Activated CD4-positive, alpha-beta T cell treated with anti-CD3 and anti-CD28 coated beads, Interleukin-2, amount 50 U/mL, for 16 hours (primary cell): ENCODE measurements around the gene ROBO1.
"Not testable (repeated sequence)": the region's sequence is repeated elsewhere in the genome, so short reads cannot be mapped to it uniquely, and the experiment has no call there.

ENCODE experiments used
- DNase-seq: peaks from one replicate; pipeline ENCODE4 v3.0.0-alpha.2; 2020

ROBO1 gene

DNA sequence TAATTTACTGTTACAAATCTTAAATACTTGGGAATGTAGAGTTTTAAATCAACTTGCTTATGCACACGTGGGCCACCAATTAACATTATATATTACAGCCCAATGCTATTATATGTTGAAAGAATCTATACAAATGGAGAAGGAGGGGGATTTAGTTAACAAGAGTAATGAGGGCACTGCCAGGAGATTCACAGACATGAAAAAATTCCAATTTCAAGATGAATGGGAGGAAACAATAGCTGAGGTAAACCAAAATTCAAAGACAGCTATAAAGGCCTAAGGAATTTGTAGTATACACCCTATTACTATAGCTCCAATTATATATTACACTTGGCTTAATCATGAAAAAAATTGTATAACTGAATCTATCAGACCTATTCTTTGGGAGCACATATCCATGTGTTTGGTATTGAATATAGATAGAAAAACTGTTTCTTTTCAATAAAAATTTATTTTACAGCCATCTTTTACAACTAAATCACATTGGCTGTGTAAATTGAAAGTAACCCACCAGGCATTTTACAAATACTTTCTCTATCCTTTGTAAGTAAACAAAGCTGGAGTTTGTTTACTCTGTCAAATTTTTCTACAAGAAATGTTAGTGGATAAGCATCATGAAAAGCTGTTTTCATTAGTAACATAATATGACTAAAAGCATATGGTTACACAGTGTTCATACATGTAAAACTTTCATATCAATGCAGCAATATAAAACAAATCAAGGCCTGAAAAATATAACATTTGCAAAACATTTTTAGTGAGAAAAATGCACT, 1045.8 kb downstream of the ROBO1 start:
- no peak for DNase-seq

DNA sequence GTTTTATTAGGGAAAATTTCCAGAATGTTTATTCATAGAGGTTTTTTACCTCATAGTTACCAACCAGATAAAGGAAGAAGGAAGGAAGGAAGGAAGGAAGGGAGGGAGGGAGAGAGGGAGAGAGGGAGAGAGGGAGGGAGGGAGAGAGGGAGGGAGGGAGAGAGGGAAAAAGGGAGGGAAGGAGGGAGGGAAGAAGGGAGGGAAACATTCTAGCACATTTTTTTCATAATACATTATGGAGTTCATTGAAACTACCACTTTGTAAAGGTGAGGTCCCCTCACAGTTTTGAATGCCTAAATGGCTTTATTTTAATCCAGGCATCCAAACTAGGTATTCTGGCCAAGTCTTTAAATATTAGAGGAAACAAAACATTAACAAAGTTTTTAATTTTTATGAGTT, 1049.1 kb downstream of the ROBO1 start:
- no peak for DNase-seq

DNA sequence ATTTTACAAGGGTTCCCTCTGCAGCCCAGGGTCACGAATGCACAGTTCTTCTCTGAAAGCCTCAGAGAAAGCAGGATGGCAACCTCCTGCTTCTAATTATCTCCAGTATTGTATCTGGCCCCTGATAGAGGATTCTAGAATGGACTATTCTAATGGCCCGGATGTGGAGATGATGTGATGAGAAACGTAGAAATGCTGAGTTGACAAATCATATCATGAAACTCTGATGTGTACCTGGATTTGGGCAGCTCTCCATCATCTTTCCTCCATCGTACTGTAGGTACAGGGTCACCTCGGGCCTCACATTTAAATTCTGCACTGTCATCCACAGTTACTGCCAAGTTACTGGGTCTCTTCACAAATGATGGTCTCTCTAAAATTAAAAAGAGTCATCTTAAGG, 1050.8 kb downstream of the ROBO1 start:
- no peak for DNase-seq

DNA sequence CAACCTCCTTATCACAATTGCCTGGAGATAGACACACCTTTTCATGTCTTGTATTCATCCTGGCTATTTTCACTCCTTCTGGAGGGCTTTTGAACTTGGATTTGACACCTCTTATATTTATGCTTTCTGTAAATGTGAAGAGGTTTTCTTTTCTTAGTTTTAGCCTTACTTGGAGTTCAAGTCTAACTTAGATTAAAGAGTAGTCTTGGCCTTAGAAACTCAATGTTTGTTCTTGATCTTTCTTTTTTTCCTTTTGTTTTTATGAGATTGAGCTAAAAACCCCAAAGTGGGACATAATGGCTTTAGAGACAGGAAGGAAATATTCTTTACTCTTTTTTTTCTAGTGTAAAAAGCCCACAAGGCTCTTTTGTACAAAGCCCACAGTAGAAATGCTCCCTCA, 1054.9 kb downstream of the ROBO1 start:
- no peak for DNase-seq

DNA sequence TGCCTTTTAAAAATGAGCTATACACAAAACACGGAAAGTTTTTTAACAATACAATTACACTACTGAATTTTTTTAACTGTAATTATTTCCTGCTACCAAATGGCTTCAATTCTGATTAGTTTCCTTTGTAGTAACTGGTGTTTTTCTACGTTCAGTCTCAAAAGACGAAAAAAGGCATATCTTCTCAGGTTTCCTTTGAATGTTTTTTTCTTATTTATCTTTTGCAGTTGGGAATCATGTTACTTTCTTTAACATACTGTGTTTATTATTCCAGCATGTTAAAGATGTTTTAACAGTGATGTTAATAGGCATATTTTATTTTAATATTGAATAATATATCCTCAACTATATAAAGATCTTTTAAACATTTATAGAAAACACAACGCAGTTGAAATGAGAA, 1055.5 kb downstream of the ROBO1 start:
- DNase-seq, result no peak

DNA sequence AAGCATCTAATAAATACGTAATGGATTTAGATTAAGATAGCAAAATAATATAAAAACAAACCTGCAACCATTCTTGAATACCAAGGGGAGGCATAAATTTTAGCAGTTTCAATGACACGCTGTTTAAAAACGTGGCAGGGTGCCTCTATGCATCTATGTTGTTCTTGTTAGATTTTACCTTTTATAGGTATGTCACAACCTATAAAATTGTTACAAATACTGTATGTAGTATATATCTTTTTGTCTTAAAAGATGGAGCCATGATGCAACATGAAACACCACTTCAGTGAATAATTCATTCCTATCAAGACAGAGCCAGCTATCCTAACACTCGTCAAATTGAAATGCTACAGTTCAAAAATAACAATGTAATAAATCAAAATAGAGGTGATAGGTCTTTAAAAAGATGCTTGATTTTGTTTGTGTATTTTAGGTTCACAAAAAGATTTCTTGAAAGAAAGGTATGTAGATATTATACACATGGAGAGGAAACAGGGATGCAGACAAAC, 1059.2 kb downstream of the ROBO1 start:
- DNase-seq, result no peak

DNA sequence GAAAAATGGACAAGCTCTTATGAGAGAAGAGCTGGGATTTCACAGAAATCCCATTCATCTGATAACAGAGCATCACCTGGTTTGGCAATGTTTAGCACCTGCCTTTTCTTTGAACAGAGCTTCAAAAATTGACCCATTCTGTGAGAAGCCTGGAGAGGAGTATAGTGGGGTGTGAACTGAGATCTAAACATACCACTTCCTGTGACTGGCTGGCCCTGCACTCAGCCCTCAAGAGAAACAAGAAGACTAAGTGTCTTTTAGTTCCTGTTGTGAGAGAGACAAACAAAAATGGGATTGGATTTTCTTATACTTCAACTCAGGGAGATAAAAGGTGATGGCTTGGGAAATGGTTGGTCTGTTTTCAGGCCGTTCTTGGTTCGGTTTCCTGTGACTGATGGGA, 1060.2 kb downstream of the ROBO1 start:
- DNase-seq, result no peak

DNA sequence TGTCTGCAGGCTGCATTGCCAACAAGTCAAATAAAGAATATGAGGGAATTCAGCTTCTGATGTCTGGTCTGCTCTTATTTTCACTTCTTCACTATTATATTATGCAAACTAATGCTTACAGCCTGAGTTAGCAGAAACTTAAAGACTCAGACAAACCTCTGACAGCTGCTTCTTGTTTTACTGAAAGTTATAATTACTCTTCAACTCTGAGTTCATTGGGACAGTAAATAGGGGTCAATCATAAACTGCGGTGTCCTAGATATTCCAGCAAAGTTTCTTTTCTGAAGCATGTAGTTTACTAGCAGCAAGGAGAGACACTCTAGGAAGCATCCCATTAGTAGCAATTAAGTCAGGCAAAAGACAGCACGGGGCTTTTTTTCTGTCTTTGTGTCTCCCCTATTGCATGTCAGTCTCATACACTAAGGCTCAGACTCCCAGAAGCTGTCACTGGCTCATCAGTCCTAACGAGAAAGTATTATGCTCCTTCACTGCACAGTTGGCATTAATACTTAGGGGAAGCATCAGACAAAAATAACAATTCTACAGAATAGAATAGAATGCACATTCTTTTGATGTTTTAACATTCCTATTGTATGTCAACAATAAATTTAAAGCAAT, 1060.8 kb downstream of the ROBO1 start:
- DNase-seq, result no peak

DNA sequence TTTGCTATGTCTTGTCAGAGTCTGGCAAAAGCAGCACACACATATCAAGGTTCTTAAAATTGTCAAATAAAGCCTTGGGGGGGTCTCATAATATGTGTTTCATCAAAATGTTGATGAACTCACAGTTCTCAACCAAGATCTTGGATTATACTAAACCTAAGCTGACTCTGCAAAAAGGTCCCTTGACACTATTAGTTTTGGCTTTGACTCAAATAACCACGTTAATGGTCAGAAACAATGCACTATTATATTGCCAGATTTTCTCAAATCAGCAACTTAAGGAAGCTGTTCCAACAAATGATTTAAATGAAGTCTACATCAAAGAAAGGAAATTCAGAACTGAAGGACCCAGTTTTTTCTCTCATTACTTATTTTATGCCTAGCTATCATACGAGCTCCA, 1063.9 kb downstream of the ROBO1 start:
- DNase-seq, result no peak

DNA sequence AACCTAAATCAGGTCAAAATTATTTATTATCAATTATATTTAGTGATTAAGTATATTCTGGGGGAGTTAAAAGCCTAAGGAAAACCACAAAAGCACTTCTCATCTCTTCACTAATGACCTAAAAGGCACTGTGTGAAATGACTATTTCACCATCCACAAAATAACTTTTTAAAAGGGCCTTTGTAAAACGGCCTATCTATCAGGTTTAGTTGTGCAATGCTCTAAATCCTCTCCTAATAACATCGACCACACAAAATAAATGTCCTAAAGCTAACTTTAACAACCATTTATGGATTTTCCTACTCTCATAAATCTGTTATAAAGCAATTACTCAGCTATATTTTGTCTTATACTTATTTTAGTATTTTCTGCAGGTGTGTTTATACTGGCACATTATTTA, 1066.3 kb downstream of the ROBO1 start:
- DNase-seq, result no peak

DNA sequence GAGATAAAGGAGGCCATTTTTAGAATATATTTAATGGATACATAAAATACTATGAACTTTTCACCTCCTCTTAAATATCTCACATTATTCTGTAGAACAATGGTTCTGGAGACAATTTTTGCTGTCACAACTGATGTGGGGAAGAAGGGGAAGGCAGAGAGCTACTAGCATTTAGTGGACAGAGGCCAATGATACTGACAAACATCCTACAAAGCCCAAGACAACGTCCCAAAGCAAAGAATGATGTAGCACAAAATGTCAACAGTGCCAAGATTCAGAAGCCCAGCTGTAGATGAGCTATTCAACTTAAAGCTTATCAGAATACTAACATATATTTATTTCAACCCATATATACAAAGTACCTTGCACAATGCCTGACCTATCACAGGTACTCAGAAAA, 1069.4 kb downstream of the ROBO1 start:
- DNase-seq, result no peak

DNA sequence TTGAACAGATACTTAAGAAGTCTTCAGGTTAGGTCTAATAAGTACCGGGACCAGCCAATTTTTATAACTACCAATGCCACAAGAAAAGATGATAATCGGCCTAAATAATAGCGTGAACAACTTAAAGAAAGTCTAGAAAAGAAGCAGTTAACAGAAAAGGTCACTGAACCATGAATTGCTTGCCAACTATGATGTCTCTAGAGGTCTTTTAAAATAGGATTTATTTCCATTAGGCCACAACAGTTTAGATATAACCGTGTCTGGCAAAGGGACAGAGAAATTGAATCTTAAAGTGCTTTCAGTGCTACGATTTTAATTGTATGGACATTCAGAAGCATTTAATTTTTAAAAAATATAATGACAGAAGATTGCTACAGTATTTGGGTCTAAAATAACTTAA, 1070.4 kb downstream of the ROBO1 start:
- DNase-seq, result no peak

DNA sequence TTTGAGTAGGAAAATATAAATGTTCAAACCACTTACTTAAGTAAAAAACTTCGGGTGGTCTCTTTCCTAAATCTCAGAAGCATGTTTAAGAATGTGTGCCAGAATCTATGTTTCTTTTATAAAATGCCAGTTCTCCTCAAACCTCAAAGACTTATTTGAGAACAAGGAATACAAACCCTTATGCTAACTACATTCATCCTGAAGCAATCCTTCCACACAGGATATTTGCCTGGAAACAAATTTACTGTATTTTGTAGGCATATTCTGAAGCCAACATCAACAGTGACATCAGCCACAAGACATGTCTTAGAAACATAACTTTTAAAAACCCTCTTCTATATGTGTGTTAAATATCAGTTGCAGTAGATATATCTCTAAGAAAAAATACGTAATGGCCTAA, 1077.0 kb downstream of the ROBO1 start:
- no peak for DNase-seq

DNA sequence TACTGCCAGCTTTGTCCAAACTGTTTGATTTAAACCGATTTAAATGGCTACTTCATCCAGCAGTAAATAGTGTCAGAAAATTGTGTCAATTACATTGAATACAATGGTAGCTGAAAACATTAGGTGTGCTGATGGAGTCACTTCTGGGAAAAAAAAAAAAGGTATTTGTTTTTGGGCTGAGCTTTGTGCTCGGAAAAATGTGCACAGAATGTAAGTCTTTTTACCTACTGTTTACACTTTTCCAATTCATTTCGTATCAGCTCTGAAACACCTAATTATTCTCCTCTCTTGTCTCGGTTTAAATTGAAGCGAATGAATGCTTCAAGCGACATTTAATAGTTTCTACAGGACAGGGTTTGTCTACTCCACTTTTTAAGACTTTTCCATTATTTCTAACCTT, 1078.4 kb downstream of the ROBO1 start:
- DNase-seq, result no peak

DNA sequence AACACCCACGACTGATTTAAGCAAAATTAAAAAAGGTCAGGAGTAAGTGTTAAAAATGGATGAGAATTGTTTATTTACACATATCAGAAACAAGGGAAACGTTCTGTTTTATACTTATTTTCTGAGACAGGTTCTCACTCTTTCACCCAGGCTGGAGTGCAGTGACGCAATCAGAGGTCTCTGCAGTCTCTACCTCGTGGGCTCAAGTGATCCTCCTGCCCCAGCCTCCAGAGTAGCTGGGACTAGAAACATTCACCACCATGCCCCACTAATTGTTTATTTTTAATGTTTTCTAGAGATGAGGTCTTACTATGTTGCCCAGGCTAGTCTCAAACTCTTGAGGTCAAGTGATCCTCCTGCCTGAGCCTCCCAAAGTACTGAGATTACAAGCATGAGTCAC, 1080.3 kb downstream of the ROBO1 start:
- no peak for DNase-seq

DNA sequence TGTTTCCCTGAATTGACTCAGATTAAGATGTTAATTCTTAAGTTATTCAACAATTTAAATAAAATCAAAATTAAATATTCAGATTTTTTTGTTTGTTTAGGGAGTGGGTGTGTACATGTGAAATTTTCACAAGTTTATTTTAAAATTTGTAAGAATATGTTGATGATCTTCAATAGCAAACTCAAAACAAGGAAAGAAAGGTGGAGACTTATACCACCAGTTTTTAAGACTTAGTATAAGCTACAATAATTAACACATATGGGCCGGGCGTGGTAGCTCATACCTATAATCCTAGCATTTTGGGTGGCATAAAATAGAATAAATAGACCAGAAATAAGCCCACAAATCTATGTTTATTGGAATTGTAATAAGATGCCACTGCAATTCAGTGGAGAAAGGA, 1084.5 kb downstream of the ROBO1 start:
- no peak for DNase-seq

DNA sequence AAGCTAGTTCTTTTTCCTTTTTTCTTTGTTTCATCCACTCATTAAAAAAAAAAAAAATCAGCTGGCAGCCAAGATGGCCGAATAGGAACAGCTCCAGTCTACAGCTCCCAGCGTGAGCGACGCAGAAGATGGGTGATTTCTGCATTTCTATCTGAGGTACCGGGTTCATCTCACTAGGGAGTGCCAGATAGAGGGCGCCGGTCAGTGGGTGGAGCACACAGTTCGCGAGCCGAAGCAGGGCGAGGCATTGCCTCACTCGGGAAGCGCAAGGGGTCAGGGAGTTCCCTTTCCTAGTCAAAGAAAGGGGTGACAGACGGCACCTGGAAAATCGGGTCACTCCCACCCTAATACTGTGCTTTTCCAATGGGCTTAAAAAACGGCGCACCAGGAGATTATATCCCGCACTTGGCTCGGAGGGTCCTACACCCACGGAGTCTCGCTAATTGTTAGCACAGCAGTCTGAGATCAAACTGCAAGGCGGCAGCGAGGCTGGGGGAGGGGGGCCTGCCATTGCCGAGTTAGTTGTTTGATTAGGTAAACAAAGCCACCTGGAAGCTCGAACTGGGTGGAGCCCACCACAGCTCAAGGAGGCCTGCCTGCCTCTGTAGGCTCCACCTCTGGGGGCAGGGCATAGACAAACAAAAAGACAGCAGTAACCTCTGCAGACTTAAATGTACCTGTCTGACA, 1092.5 kb downstream of the ROBO1 start:
- DNase-seq, result not testable (repeated sequence)

DNA sequence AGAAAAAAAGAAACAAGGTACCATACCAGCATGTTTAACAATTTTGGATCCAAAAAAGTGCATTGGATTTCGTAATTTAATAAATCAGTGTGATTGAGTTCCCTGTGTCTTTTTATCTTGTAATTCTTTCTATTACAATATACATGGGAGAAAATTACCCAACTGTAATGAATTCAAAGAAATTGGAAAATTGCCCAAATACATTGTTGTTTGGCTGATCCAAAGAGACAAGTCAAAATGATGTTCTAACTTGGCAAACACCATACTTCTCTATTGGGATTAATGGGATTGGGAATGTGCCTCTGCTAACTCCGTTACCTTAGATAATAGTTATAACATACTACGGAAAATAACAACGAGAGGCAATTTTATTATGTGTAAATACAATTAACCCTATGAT, 1097.1 kb downstream of the ROBO1 start:
- DNase-seq, result no peak

DNA sequence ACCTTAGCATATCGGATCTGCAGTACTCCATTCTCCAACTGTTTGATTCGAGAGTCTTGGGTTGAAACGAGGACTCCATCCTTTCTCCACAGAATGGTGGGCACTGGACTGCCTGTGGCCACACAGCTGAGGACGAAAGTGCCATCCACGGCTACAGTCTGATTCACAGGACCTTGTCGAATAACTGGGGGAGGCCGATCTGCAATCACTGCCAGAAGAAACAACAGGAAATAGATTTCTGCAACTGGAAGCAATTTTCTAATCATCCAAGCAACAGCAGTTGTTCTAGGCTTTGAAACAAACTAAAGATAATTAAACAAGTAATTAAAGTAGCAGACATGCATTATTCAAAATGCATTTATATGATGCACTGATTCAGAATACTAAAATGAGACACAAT, 1097.7 kb downstream of the ROBO1 start:
- DNase-seq, result no peak

DNA sequence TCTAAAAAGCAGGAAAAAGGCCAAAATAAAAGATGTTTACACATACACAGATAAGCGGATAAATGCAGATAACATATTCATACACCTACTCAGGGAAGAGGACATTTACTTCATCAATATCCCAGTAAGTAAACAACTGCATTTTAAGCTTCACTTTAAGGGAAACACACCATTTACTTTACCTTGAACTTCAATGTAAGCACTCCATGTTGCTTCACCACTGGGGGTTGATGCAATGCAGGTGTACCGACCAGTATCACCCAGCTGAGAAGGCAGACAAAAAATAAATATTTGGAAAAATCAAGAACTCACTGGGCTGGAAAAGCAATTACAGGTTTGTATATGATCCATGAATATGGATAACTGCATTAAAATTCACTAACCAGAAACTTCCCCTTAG, 1099.5 kb downstream of the ROBO1 start:
- no peak for DNase-seq

DNA sequence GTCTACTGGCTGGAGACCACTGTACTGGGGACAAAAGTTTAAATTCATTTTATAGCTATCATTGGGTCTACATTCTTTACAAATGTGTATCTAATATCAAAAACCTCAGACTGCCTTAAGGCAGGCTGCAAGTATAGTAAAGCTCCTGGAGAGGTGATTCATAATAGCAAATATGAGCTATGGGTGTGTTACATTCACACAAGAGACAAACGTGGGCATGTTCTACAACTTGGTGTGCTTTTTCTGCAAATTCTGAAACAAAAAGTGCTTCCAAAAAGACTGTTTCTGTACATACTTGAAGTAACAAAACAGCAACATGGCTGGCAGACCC, 1101.4 kb downstream of the ROBO1 start:
- DNase-seq, result no peak

DNA sequence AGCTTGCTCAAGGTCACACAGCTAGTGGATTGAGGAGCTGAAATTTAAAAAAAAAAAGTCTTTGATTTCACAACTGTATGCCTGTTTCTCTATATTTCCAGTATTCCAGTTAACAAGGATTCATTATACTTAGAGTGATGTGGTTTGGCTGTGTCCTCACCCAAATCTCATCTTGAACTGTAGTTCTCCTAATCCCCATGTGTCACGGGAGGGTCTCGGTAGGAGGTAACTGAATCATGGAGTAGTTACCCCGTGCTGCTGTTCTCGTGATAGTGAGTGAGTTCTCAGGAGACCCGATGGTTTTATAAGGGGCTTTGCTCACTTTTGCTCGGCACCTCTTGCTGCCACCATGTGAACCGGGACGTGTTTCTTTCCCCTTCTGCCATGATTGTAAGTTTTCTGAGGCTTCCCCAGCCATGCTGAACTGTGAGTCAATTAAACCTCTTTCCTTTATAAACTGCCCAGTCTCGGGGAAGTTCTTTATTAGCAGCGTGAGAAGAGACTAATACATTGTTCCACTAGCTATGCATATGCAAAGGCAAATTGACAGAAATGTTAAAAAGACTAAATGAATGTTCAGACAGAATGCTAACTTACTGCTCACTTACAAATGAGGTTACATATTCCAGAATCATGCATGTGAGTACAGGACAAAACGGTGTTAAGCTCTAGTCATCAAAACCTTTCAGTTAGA, 1101.9 kb downstream of the ROBO1 start:
- DNase-seq, result no peak

DNA sequence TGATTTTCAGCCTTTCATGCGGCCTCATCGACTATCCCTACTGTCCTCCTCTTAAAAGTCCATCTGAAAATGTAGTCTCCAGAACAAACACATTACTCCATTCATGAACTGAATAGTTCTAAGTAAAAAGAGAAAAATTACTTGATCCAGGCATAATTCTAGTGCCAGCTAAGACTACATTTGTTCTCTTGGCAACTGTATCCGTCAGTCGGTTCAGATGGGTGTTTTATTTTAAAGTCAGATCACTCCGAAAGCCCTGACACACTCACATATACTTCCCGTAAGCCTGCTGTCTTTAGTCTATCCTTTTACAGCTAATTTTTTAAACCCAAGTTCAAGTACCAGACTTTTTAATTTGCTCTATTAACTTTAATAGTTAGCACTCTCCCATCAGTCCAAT, 1102.7 kb downstream of the ROBO1 start:
- no peak for DNase-seq

DNA sequence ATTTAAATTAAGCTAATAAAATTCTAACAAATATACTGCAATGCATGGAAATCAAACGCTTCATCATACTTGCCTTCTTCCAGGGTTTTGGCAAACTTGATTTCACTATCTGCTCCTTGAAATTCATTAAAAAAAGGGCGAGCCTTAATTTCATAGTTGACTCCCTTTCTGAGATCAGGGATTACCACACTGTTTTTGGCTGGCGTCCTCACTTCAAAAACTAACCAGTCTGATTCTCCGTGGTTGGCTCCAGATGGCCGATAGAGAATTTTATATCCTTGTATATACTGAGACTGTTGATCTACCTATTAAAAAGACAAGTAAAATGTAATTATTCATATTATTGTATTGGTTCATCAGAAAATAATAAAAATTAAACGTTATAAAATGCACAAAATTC, 1106.8 kb downstream of the ROBO1 start:
- no peak for DNase-seq
